Thyroid gland (tissue), 4 donors: ENCODE data around the gene TRAF6. TPM values are rescaled to one million over a fixed set of nuclear protein-coding genes. Genes with fewer than 3 reads are reported as not detected.

ENCODE experiments used
- DNase-seq, 2 donors: peaks; one replicate each; pipeline ENCODE4 v3.0.0-alpha.2; 2019
- H3K27ac ChIP-seq, 3 donors: fragments of 200-600 bp; sonication (generic); 1 replicate in 2 of 3; 2 replicates in 1 of 3; pipeline ENCODE4 v1.5.1; 2016 to 2019; ENCODE audit warnings: mild to moderate bottlenecking in 1 of 3, moderate library complexity in 1 of 3
- H3K27me3 ChIP-seq: fragments of 200-600 bp; sonication (generic); one replicate; pipeline ENCODE4 v1.5.1; 2019
- H3K36me3 ChIP-seq, 2 donors: fragments of 200-600 bp; sonication (generic); one replicate each; pipeline ENCODE4 v1.5.1; 2016 to 2019
- H3K4me1 ChIP-seq, 2 donors: fragments of 200-600 bp; sonication (generic); one replicate each; pipeline ENCODE4 v1.5.1; 2017 to 2019
- H3K4me3 ChIP-seq, 3 donors: fragments of 200-600 bp; sonication (generic); replicated peaks in 1 of 3; 1 replicate in 2 of 3; 2 replicates in 1 of 3; pipeline ENCODE4 v1.5.1; 2016; ENCODE audit warnings: mild to moderate bottlenecking in 1 of 3
- H3K9me3 ChIP-seq: fragments of 200-600 bp; sonication (generic); one replicate; pipeline ENCODE4 v1.5.1; 2017
- POLR2A ChIP-seq, 2 donors: fragments of 450-650 bp; IDR thresholded peaks; one replicate each; pipeline ENCODE4 v1.6.1; 2017; ENCODE audit warnings: antibody characterized with exemption in 2 of 2, mild to moderate bottlenecking in 2 of 2, moderate library complexity in 1 of 2
- WGBS, 2 donors: methylation state at CpG; one replicate each; pipeline ENCODE4 v1.1.5; 2017; 5-methylcytosine and 5-hydroxymethylcytosine counted together
- intact Hi-C: fragments of 100-400 bp; cut with DNase I; formaldehyde crosslinking; loops from one replicate; pipeline ENCODE4 v1.15.1; 2023
- total RNA-seq, 4 donors: library from RNA; depleted of rRNA; stranded (reverse); fragments of >200 nt; gene quantifications; one replicate each; pipeline ENCODE4 v1.2.3, GENCODE V29; 2016
- TF ChIP-seq, protein P1 (sequence below), 6 experiments: fragments of 200-600 bp in 3 of 6; fragments of 450-650 bp in 3 of 6; sonication (generic) in 3 of 6; IDR thresholded peaks; one replicate each; pipeline ENCODE4 v1.5.1; 2016 to 2019; ENCODE audit warnings: antibody characterized with exemption in 6 of 6, mild to moderate bottlenecking in 2 of 6, inconsistent platforms in 1 of 6, moderate library complexity in 1 of 6

TRAF6 gene
- total RNA-seq, 4 donors from 2014 or later, result 16.0 to 30.5 (median 20.9) TPM

DNA sequence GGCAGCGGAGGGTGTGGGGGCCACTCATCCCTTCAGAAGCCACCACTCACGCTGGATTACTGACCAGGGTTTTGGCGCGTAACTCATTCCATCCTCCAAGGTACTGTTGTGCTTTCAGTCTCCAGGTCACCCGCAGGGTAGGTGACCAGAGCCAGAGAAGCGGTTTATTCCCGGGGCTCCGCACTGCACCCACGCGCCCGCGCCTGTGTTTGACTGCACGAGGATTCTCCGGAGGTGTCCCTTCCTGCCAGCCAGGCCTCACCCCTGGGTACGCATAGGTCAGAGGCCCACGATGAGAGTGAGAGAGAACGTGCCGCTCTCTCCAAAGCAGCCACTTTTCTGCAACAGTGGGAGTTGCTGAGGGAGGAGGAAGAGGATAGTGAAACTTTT lies 55.5 kb downstream of the TRAF6 start:
- Histone ChIP-seq H3K27me3 (no peaks in the 10 kb centered on the region), H3K4me1 (peaks cover 6 to 28% of the 10 kb centered on the region in 2 donors), H3K9me3 (no peaks in the 10 kb centered on the region), H3K27ac (peak overlapping the region in 2 of 3 donors; percentile 65 to 71), H3K4me3 (no peak overlapping the region), H3K36me3 (no peaks in the 10 kb centered on the region)
- intact Hi-C loops, result no loop called here
- DNase-seq, result no peak
- 84 to 94% methylated on average over 17 of the region's 18 CpGs for WGBS, 2 donors
- TF ChIP-seq POLR2A (IDR thresholded peaks at IDR 0.05), result no peak
- TF ChIP-seq, protein P1, sequence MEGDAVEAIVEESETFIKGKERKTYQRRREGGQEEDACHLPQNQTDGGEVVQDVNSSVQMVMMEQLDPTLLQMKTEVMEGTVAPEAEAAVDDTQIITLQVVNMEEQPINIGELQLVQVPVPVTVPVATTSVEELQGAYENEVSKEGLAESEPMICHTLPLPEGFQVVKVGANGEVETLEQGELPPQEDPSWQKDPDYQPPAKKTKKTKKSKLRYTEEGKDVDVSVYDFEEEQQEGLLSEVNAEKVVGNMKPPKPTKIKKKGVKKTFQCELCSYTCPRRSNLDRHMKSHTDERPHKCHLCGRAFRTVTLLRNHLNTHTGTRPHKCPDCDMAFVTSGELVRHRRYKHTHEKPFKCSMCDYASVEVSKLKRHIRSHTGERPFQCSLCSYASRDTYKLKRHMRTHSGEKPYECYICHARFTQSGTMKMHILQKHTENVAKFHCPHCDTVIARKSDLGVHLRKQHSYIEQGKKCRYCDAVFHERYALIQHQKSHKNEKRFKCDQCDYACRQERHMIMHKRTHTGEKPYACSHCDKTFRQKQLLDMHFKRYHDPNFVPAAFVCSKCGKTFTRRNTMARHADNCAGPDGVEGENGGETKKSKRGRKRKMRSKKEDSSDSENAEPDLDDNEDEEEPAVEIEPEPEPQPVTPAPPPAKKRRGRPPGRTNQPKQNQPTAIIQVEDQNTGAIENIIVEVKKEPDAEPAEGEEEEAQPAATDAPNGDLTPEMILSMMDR (IDR thresholded peaks at IDR 0.05), result no peak

DNA sequence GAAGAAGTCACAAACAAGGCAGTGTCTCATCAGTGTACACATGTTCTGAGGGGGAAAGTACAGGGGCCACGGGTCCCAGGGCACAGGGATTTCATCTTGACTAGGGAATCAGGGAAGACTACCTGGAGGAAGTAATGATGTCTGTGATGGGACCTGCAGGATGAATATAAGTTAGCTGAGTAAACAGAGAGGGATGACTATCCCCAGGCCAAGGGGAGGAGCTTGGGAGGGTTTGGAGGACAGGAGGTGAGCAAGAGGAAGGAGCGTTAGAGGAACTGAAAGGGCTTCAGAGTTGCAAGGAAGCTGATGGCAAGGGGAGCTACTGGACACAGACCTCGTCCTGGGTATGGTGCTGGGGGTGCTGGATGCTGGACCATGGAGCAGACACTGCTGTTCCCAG lies 56.4 kb downstream of the TRAF6 start:
- intact Hi-C loops, result no loop called here
- TF ChIP-seq POLR2A (IDR thresholded peaks at IDR 0.05), result no peak
- TF ChIP-seq, protein P1 (IDR thresholded peaks at IDR 0.05), result no peak

DNA sequence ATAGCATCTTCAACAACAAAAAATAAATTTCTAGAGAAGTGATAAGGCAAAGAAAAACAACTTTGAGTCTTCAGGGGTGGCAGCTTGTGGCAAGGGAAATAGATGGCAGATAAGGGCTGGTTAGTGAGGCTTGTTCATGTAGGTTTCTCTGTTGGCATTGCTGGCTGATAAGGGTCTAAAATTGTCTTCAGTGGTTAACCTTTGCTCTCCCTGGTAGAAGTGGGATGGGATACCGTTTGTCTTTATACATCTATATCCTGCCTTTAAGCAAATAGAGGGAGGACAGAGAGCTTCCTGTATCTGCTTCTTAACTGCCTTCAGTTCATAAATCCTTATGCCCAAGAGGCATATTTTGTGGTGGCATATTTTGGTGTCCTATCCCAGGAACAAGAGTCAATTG lies 57.1 kb downstream of the TRAF6 start:
- H3K36me3 ChIP-seq, result no peaks in the 10 kb centered on the region
- no peak for TF ChIP-seq POLR2A (IDR thresholded peaks at IDR 0.05)
- TF ChIP-seq, protein P1 (IDR thresholded peaks at IDR 0.05), result no peak
- no peaks in the 10 kb centered on the region for H3K27me3 ChIP-seq
- H3K4me3 ChIP-seq, result no peak overlapping the region
- WGBS, 2 donors, result 17 to 30% methylated on average over 1 of the region's 1 CpG
- H3K27ac ChIP-seq, result no peak overlapping the region
- H3K9me3 ChIP-seq, result no peaks in the 10 kb centered on the region
- H3K4me1 ChIP-seq, result peaks cover 6 to 30% of the 10 kb centered on the region in 2 donors
- DNase-seq, result no peak
- intact Hi-C loops, result no loop called here

More for the DNA sequence above, 56.4 kb downstream of the TRAF6 start:
- Histone ChIP-seq H3K9me3 (no peaks in the 10 kb centered on the region), H3K4me1 (peaks cover 6 to 30% of the 10 kb centered on the region in 2 donors), H3K36me3 (no peaks in the 10 kb centered on the region), H3K27me3 (no peaks in the 10 kb centered on the region), H3K4me3 (no peak overlapping the region), H3K27ac (no peak overlapping the region)
- DNase-seq, result no peak
- WGBS, 2 donors, result 76 to 84% methylated on average over 3 of the region's 3 CpGs

DNA sequence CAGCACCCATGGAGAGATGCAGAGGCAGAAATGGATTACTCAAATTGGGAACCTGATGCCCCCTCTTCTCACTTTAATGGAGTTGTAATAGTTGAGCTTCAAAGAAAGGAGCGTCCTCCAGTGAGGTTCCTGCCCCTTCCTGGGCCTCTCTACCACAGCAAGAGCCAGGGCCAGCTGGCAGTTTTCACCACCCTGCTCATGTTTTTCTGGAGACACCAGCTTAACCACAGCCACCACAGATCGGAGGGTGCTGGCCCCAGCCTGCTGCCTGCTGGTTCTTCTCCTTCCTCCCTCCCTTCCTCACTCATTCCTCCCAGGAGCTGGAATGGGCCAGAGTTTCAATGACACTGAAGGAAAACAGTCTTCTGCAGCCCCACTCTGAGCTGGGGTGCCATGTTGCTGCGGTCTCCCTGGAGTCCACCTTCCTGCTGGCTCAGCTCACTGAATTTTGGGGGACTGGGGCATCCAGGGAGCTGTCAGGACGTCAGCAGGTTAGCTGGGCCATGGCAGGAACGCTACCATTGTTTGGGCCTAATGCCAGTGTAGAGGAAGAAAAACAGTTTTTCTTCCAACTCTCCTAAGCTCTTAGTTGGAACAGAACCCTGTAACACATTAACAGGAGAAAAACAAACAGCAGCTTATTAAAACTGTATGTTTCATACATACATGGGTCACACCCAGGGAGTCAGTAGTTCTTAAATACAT lies 57.7 kb downstream of the TRAF6 start:
- H3K9me3 ChIP-seq, result no peaks in the 10 kb centered on the region
- H3K4me3 ChIP-seq, result no peak overlapping the region
- WGBS, 2 donors, result 69 to 70% methylated on average over 5 of the region's 5 CpGs
- intact Hi-C loops, result no loop called here
- no peaks in the 10 kb centered on the region for H3K27me3 ChIP-seq
- TF ChIP-seq POLR2A (IDR thresholded peaks at IDR 0.05), result no peak
- TF ChIP-seq, protein P1 (IDR thresholded peaks at IDR 0.05), result no peak
- no peak for DNase-seq
- H3K4me1 ChIP-seq, result peaks cover 6 to 30% of the 10 kb centered on the region in 2 donors
- H3K36me3 ChIP-seq, result no peaks in the 10 kb centered on the region
- H3K27ac ChIP-seq, result no peak overlapping the region

DNA sequence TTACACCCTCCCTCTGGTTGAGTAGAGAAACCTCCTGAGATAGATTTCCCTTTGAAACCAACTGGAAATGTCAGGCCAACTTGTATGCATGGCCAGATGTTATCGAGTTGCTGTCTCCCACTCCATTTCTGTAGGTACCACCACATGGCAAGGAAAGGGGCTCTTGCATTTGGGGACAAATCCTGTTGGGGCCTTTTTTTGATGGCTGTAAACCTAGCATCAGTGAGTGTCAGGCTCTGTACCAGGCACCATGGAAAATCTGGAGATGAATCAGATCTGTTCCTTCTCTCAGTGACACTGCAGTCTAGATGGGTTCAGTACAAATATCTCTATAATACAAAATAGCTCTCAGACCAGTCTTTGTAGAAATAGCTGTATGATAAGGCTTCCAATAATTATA lies 58.4 kb downstream of the TRAF6 start:
- no peaks in the 10 kb centered on the region for H3K27me3 ChIP-seq
- TF ChIP-seq POLR2A (IDR thresholded peaks at IDR 0.05), result no peak
- TF ChIP-seq, protein P1 (IDR thresholded peaks at IDR 0.05), result no peak
- no peak for DNase-seq
- H3K4me1 ChIP-seq, result peaks cover 6 to 27% of the 10 kb centered on the region in 2 donors
- H3K4me3 ChIP-seq, result no peak overlapping the region
- H3K27ac ChIP-seq, result no peak overlapping the region
- no peaks in the 10 kb centered on the region for H3K9me3 ChIP-seq
- H3K36me3 ChIP-seq, result no peaks in the 10 kb centered on the region
- intact Hi-C loops, result no loop called here
- WGBS, 2 donors, result 100% methylated on average over 1 of the region's 1 CpG
